Liver (tissue), 9 donors: Measurements from ENCODE around the gene GRID1. TPM values are rescaled to one million over a fixed set of nuclear protein-coding genes. Genes with fewer than 3 reads are reported as not detected.

Source experiments
- DNase-seq: peaks from one replicate; pipeline ENCODE4 v3.0.0-alpha.2; 2017; ENCODE audit warnings: low spot score
- H3K27ac ChIP-seq, 2 donors: one replicate each; pipeline ENCODE4 v1.7.0; 2013; ENCODE audit warnings: inconsistent platforms in 2 of 2, low read length in 2 of 2, control low read depth in 1 of 2, low read depth in 1 of 2, mild to moderate bottlenecking in 1 of 2
- H3K27me3 ChIP-seq, 4 donors: one replicate each; pipeline versions ENCODE4 v1.6.1 to v1.7.0; 2013; ENCODE audit warnings: low read length in 3 of 4, inconsistent platforms in 1 of 4, mild to moderate bottlenecking in 1 of 4, moderate library complexity in 1 of 4; ENCODE audit not compliant: control insufficient read depth in 4 of 4, insufficient read depth in 4 of 4
- H3K36me3 ChIP-seq, 4 donors: one replicate each; pipeline versions ENCODE4 v1.6.1 to v1.7.0; 2013; ENCODE audit warnings: low read length in 3 of 4, mild to moderate bottlenecking in 3 of 4, low read depth in 1 of 4, moderate library complexity in 1 of 4; ENCODE audit not compliant: control insufficient read depth in 4 of 4, insufficient read depth in 3 of 4
- H3K4me1 ChIP-seq, 4 donors: one replicate each; pipeline versions ENCODE4 v1.6.1 to v1.7.0; 2013; ENCODE audit warnings: low read length in 3 of 4, mild to moderate bottlenecking in 3 of 4, moderate library complexity in 1 of 4; ENCODE audit not compliant: control insufficient read depth in 4 of 4, insufficient read depth in 4 of 4
- H3K4me3 ChIP-seq, 3 donors: one replicate each; pipeline versions ENCODE4 v1.6.1 to v1.7.0; 2013; ENCODE audit warnings: low read length in 3 of 3, control low read depth in 1 of 3, low read depth in 1 of 3, mild to moderate bottlenecking in 1 of 3
- H3K9ac ChIP-seq, 2 donors: one replicate each; pipeline ENCODE4 v1.7.0; 2013; ENCODE audit warnings: low read length in 2 of 2, mild to moderate bottlenecking in 2 of 2, moderate library complexity in 2 of 2, control low read depth in 1 of 2, low read depth in 1 of 2
- H3K9me3 ChIP-seq, 4 donors: one replicate each; pipeline versions ENCODE4 v1.6.1 to v1.7.0; 2013; ENCODE audit warnings: low read length in 3 of 4; ENCODE audit not compliant: control insufficient read depth in 4 of 4
- ATF3 ChIP-seq: IDR thresholded peaks from 2 replicates; pipeline ENCODE4 v1.6.1; 2016; ENCODE audit warnings: antibody characterized with exemption
- CTCF ChIP-seq: fragments of 150-350 bp; IDR thresholded peaks from 2 replicates; pipeline ENCODE4 v1.5.1; 2017; ENCODE audit warnings: improper control_type of control experiment, low read depth, low read length; ENCODE audit not compliant: missing input control
- EGR1 ChIP-seq, 2 donors: IDR thresholded peaks; 2 replicates each; pipeline ENCODE4 v1.6.1; 2016 to 2018; ENCODE audit warnings: antibody characterized with exemption in 2 of 2, low read depth in 2 of 2
- FOXA1 ChIP-seq: IDR thresholded peaks from 2 replicates; pipeline ENCODE4 v1.6.1; 2016; ENCODE audit warnings: antibody characterized with exemption
- FOXA2 ChIP-seq: IDR thresholded peaks from 2 replicates; pipeline ENCODE4 v1.6.1; 2016; ENCODE audit warnings: antibody characterized with exemption
- GABPA ChIP-seq, 2 donors: IDR thresholded peaks in 1 of 2; conservative IDR thresholded peaks in 1 of 2; 2 replicates each; pipeline ENCODE4 v1.6.1; 2016; ENCODE audit warnings: antibody characterized with exemption in 2 of 2, mild to moderate bottlenecking in 1 of 2, moderate library complexity in 1 of 2
- HNF4A ChIP-seq, 2 donors: conservative IDR thresholded peaks; 2 replicates each; pipeline ENCODE4 v1.6.1; 2016; ENCODE audit warnings: antibody characterized with exemption in 2 of 2, mild to moderate bottlenecking in 2 of 2
- HNF4G ChIP-seq: IDR thresholded peaks from 2 replicates; pipeline ENCODE4 v1.6.1; 2016; ENCODE audit warnings: antibody characterized with exemption
- JUND ChIP-seq, 2 donors: IDR thresholded peaks; 2 replicates each; pipeline ENCODE4 v1.6.1; 2016; ENCODE audit warnings: antibody characterized with exemption in 2 of 2
- MAX ChIP-seq: IDR thresholded peaks from 2 replicates; pipeline ENCODE4 v1.6.1; 2016; ENCODE audit warnings: antibody characterized with exemption
- NR2F2 ChIP-seq: IDR thresholded peaks from 2 replicates; pipeline ENCODE4 v1.6.1; 2016; ENCODE audit warnings: antibody characterized with exemption
- RAD21 ChIP-seq, 2 donors: IDR thresholded peaks; 2 replicates each; pipeline ENCODE4 v1.6.1; 2016; ENCODE audit warnings: antibody characterized with exemption in 2 of 2, mild to moderate bottlenecking in 2 of 2
- REST ChIP-seq: IDR thresholded peaks from 2 replicates; pipeline ENCODE4 v1.6.1; 2016; ENCODE audit warnings: antibody characterized with exemption, mild to moderate bottlenecking
- RXRA ChIP-seq, 2 donors: IDR thresholded peaks; 2 replicates each; pipeline ENCODE4 v1.6.1; 2017 to 2018; ENCODE audit warnings: antibody characterized with exemption in 2 of 2, mild to moderate bottlenecking in 1 of 2
- SP1 ChIP-seq: IDR thresholded peaks from 2 replicates; pipeline ENCODE4 v1.6.1; 2018; ENCODE audit warnings: antibody characterized with exemption, mild to moderate bottlenecking
- TAF1 ChIP-seq: conservative IDR thresholded peaks from 2 replicates; pipeline ENCODE4 v1.6.1; 2016; ENCODE audit warnings: antibody characterized with exemption, mild to moderate bottlenecking
- YY1 ChIP-seq: IDR thresholded peaks from 2 replicates; pipeline ENCODE4 v1.6.1; 2016; ENCODE audit warnings: antibody characterized with exemption, mild to moderate bottlenecking
- ZBTB33 ChIP-seq: IDR thresholded peaks from 2 replicates; pipeline ENCODE4 v1.6.1; 2016; ENCODE audit warnings: antibody characterized with exemption
- polyA plus RNA-seq, 2 donors: library from polyadenylated mRNA; stranded (reverse) in 1 of 2; unstranded in 1 of 2; fragments of 200-250 nt in 1 of 2; fragments of >200 nt in 1 of 2; fragmentation: Nextera tagmentation in 1 of 2; extraction: Ambion mirVana in 1 of 2; gene quantifications; one replicate each; pipeline versions ENCODE4 v1.2.1 to v1.2.3, GENCODE V29; 2013 to 2015
- total RNA-seq, 2 donors: library from RNA; depleted of rRNA; stranded (reverse); fragments of >200 nt; gene quantifications; one replicate each; pipeline ENCODE4 v1.2.3, GENCODE V29; 2014
- donor health status: healthy.
- donor health status: healthy.
- donor health status: healthy.
- donor health status: healthy.
- donor health status: healthy.

GRID1 gene
- total and polyA plus RNA-seq, 4 donors = 0.09 to 0.17 (median 0.14) TPM; not detected in 1

GRCh38 chr10:85979598-85979997 lies 387.0 kb downstream of the GRID1 start:
- H3K9ac ChIP-seq = no peak overlapping the region
- no peaks in the 10 kb centered on the region for H3K36me3 ChIP-seq
- no peak for DNase-seq
- no peak overlapping the region for H3K27ac ChIP-seq
- no peak overlapping the region for H3K4me3 ChIP-seq
- TF ChIP-seq MAX (no peak), REST (no peak), EGR1 (IDR thresholded peaks at IDR 0.05; ENCODE audit: low read depth in 2 of 2) (no peak), FOXA2 (no peak), CTCF (no peak), HNF4A (conservative IDR thresholded peaks at IDR 0.05) (no peak), SP1 (no peak), ZBTB33 (no peak), RAD21 (IDR thresholded peaks at IDR 0.05) (no peak), YY1 (no peak), HNF4G (no peak), GABPA (IDR thresholded peaks at IDR 0.05 in 1 of 2, conservative IDR thresholded peaks at IDR 0.05 in 1 of 2) (no peak), FOXA1 (no peak), TAF1 (no peak), NR2F2 (no peak), ATF3 (no peak), RXRA (IDR thresholded peaks at IDR 0.05) (no peak), JUND (IDR thresholded peaks at IDR 0.05) (no peak)
- H3K9me3 ChIP-seq = no peaks in the 10 kb centered on the region
- no peaks in the 10 kb centered on the region for H3K4me1 ChIP-seq
- no peaks in the 10 kb centered on the region for H3K27me3 ChIP-seq
